ENCODE data around the gene BLID. TPM values are rescaled to one million over a fixed set of nuclear protein-coding genes. Genes with fewer than 3 reads are reported as not detected.

Gene BLID
- total RNA-seq, 4 donors from 2014 or later: not detected

DNA sequence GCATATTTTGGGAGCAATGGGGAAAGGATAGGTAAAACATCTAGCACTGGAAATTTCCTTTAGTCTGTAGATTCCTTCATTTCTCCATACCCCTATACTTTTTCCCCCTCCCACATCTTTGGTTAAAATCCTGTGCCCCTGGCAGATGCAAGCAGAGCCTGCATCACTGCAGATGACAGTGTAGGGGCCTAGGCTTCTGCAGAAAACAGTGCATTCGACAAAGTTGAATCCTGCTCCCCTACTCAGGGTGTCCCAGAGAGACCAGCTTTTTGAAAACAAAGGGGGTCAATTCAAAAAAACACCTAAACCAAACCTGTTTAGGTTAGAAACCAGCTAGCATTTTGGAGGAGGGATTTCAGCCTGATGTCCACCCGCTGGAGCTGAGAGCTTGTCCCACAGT lies 43.8 kb upstream of the BLID start:
- Histone ChIP-seq H3K4me3 (no peak overlapping the region), H3K27ac (peak overlapping the region in 3 of 4 donors; percentile 77 to 84 (median 82)), H3K36me3 (no peaks in the 10 kb centered on the region), H3K27me3 (no peaks in the 10 kb centered on the region), H3K9me3 (no peaks in the 10 kb centered on the region), H3K4me1 (peaks cover 2 to 63% (median 19%) of the 10 kb centered on the region in 3 donors)
- intact Hi-C loops (cut with DNase I): no loop called here
- 68 to 78% methylated on average over 2 of the region's 2 CpGs for WGBS, 2 donors
- TF ChIP-seq, protein P1, sequence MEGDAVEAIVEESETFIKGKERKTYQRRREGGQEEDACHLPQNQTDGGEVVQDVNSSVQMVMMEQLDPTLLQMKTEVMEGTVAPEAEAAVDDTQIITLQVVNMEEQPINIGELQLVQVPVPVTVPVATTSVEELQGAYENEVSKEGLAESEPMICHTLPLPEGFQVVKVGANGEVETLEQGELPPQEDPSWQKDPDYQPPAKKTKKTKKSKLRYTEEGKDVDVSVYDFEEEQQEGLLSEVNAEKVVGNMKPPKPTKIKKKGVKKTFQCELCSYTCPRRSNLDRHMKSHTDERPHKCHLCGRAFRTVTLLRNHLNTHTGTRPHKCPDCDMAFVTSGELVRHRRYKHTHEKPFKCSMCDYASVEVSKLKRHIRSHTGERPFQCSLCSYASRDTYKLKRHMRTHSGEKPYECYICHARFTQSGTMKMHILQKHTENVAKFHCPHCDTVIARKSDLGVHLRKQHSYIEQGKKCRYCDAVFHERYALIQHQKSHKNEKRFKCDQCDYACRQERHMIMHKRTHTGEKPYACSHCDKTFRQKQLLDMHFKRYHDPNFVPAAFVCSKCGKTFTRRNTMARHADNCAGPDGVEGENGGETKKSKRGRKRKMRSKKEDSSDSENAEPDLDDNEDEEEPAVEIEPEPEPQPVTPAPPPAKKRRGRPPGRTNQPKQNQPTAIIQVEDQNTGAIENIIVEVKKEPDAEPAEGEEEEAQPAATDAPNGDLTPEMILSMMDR (IDR thresholded peaks at IDR 0.05): no peak
- no peak for TF ChIP-seq POLR2A (IDR thresholded peaks at IDR 0.05)
- no peak for DNase-seq

DNA sequence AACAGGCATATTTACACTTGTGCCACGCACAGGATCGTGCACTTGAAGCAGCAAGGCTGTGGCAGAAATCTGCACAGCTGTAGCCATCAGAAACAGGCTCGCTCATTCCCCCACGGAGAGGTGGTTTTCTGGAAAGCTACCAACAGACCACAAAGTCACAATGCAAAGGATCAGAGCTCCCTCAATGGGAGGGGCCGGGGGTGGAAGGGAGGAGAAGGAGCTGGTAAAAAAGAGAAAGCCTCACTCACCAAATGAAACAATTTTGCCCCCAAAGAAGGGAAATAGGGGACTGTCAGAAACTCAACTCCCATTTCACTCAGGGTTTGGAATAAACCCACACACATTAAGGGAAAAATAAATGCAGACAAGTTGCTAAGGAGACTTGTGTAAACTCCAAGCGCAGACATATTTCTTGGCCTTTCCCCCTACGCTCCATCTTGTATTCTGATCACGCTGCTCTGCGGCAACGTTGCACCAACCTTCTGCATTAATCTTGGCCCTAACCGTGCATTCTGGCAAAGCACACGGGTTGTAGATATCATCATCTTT lies 43.2 kb upstream of the BLID start:
- H3K27ac ChIP-seq: peak overlapping the region; percentile 63 to 84 (median 80)
- H3K4me3 ChIP-seq: peak overlapping the region in 3 of 4 donors; percentile 17 to 59 (median 19)
- H3K36me3 ChIP-seq: no peaks in the 10 kb centered on the region
- WGBS, 2 donors: 39 to 47% methylated on average over 12 of the region's 12 CpGs
- DNase-seq: no peak
- intact Hi-C loops (cut with DNase I): no loop called here
- H3K9me3 ChIP-seq: no peaks in the 10 kb centered on the region
- H3K27me3 ChIP-seq: no peaks in the 10 kb centered on the region
- TF ChIP-seq, protein P1 (IDR thresholded peaks at IDR 0.05): no peak
- no peak for TF ChIP-seq POLR2A (IDR thresholded peaks at IDR 0.05)
- H3K4me1 ChIP-seq: peaks cover 2 to 62% (median 19%) of the 10 kb centered on the region in 3 donors

DNA sequence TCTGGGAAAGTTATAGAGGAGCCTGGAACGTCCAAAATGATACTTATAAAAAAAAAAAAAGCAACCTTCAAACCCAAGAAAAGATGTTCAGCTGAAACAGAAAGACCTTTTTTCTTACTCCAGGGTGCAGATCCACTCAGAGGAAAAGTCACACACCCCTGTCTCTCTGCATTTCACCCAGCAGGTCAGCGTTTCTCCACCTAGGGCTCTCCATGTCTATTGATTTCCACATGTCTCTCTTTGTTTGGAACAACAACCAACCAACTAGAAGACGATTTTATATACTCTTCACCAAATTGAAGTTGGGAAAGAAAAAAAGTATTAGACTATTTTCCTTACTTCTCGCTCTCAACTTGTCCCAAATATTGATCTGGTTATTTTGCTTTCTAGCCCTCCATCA lies 42.2 kb upstream of the BLID start:
- Histone ChIP-seq H3K27me3 (no peaks in the 10 kb centered on the region), H3K4me1 (peaks cover 2 to 56% (median 14%) of the 10 kb centered on the region in 3 donors), H3K4me3 (peak overlapping the region in 3 of 4 donors; percentile 39 to 59 (median 46)), H3K27ac (peak overlapping the region; percentile 63 to 88 (median 80)), H3K36me3 (no peaks in the 10 kb centered on the region), H3K9me3 (no peaks in the 10 kb centered on the region)
- TF ChIP-seq POLR2A (IDR thresholded peaks at IDR 0.05): no peak
- TF ChIP-seq, protein P1 (IDR thresholded peaks at IDR 0.05): no peak
- 32 to 36% methylated on average over 4 of the region's 4 CpGs for WGBS, 2 donors
- no peak for DNase-seq
- intact Hi-C loops (cut with DNase I): no loop called here

DNA sequence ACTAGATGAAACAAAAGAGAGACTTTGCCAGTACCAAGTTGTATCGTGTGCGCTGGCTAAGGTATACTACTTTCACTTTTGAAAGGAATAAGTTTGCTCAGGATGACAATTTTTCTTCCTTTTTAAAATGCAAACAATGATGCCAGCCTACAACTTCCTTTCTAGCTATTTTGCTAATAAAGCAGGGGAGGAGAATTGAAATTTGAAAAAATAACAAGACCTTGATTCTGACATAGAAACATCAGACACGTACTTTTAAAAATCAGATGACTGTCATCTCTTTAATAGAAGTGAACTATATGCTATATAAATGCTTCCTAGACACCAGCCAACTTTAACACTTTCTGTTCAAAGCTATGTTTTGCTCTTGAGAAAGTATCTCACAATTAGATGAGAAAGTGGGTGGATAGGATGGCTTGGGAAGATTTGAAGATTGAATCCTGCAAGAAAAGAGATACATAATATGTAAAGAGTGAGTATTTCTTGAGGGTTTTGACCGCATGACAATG lies 41.7 kb upstream of the BLID start:
- Histone ChIP-seq H3K36me3 (no peaks in the 10 kb centered on the region), H3K27me3 (no peaks in the 10 kb centered on the region), H3K27ac (peak overlapping the region; percentile 63 to 88 (median 80)), H3K4me1 (peaks cover 2 to 56% (median 14%) of the 10 kb centered on the region in 3 donors), H3K4me3 (peak overlapping the region; percentile 24 to 59 (median 42)), H3K9me3 (no peaks in the 10 kb centered on the region)
- no peak for DNase-seq
- TF ChIP-seq, protein P1 (IDR thresholded peaks at IDR 0.05): no peak
- TF ChIP-seq POLR2A (IDR thresholded peaks at IDR 0.05): no peak
- intact Hi-C loops (cut with DNase I): no loop called here
- 9 to 10% methylated on average over 4 of the region's 4 CpGs for WGBS, 2 donors

DNA sequence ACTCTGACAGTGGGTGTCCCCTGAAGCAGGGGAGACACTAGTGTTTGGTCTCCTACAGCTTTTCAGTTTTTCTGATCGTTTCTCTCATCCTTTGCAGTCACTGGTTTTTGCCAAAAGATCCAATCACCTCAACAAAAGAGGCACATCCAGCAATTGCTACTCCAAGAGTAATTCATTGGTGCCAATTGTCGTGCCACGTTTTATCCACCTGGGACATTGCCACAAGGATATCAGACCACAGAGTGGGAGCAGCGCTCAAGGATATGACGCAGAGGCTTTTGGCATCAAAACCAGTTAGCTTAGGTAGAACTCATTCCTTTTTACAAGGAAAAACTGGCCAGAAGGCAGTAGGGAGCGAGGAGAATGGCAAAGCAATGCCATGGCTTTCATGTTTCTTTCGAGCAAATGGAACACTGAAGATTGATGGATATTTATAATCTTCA lies 40.9 kb upstream of the BLID start:
- Histone ChIP-seq H3K27me3 (no peaks in the 10 kb centered on the region), H3K4me1 (peaks cover 2 to 51% (median 11%) of the 10 kb centered on the region in 3 donors), H3K4me3 (peak overlapping the region; percentile 24 to 59 (median 42)), H3K27ac (peak overlapping the region; percentile 63 to 88 (median 80)), H3K36me3 (no peaks in the 10 kb centered on the region), H3K9me3 (no peaks in the 10 kb centered on the region)
- 13 to 39% methylated on average over 7 of the region's 7 CpGs for WGBS, 2 donors
- no peak for TF ChIP-seq POLR2A (IDR thresholded peaks at IDR 0.05)
- TF ChIP-seq, protein P1 (IDR thresholded peaks at IDR 0.05): peak in 1 of 6 experiments; percentile 31
- intact Hi-C loops (cut with DNase I): no loop called here
- no peak for DNase-seq
